GM19328 (cell line): ENCODE results near the gene PPP1R1B.
A peak's percentile ranks its signal among the peaks of the same experiment; 100 is the strongest.

ENCODE experiments used
- ATAC-seq: cut with Tn5 transposase; IDR thresholded peaks from one replicate; pipeline ENCODE4 v1.9.1; 2021; ENCODE audit warnings: mild to moderate bottlenecking, moderate library complexity; ENCODE audit not compliant: unreplicated experiment

PPP1R1B gene

GRCh38 chr17:39631403-39631802 is 4.7 kb downstream of the PPP1R1B start:
- no peak for ATAC-seq

DNA sequence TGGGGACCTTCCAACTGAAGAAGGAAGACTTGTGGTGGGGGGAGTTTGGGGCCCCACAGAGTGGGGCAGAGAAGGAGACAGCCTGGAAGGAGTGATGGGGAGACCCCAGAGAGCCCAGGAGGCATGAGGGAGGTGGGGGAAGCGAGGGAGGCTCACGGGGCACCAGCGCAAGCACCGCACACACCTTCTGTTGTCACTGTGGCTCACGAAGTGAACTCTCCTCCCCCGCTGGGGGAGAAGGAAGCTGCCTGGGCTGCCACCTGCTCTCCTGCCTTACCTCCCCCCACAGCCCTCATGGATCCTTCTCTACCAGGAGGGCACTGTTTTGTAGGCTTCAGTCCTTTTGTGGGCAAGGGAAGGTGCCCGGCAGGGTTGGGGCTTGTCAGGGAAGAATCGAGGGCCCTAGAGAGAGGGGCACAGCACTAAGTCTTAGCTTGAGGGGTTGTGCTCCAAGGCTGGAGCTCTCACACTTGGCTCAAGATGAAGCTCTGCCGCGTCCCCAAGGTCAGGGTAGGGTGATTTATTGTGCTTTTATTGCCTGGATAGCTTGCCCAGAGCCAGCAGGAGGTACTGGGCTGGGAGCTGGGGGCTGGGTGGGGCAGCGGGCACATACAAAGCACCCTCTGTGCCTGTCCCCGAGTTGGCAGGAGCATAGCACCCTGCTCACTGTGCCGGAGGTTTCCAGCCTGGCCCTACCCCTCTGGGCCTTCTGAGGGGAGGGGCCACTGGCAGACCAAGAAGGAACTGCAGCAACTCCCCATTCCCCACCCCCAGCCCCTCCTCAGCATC is 5.6 kb downstream of the PPP1R1B start:
- no peak for ATAC-seq

DNA sequence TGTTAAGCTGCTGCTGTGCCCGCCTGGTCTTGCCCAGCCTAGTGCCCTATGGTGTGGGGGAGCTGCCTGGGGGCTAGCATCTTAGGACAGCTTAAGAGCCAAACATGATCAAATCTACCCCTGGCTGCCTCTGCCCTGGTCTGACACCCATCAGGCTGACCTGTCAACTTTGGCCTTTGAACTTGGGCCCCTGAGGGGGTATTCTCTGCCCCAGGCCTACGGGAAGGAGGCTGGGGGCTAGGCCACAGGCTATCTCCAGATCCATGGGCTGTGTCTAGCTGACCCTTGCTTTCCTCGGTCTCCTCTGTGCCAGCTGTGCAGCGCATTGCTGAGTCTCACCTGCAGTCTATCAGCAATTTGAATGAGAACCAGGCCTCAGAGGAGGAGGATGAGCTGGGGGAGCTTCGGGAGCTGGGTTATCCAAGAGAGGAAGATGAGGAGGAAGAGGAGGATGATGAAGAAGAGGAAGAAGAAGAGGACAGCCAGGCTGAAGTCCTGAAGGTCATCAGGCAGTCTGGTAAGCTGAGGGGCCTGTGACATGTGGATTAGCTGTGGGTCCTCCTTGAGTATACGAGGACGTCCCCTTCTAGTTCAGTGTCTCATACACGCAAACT is 6.9 kb downstream of the PPP1R1B start:
- no peak for ATAC-seq

- ATAC-seq: no peak
Measured at GRCh38 chr17:39634384-39634871, 7.7 kb downstream of the PPP1R1B start.

DNA sequence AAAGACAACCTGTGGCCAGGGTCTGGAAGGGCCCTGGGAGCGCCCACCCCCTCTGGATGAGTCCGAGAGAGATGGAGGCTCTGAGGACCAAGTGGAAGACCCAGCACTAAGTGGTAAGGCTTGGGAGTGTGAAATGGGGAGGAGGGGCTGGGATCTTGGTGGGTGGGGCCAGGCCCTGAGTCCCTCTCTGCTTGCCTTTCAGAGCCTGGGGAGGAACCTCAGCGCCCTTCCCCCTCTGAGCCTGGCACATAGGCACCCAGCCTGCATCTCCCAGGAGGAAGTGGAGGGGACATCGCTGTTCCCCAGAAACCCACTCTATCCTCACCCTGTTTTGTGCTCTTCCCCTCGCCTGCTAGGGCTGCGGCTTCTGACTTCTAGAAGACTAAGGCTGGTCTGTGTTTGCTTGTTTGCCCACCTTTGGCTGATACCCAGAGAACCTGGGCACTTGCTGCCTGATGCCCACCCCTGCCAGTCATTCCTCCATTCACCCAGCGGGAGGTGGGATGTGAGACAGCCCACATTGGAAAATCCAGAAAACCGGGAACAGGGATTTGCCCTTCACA is 8.9 kb downstream of the PPP1R1B start:
- ATAC-seq: no peak

DNA sequence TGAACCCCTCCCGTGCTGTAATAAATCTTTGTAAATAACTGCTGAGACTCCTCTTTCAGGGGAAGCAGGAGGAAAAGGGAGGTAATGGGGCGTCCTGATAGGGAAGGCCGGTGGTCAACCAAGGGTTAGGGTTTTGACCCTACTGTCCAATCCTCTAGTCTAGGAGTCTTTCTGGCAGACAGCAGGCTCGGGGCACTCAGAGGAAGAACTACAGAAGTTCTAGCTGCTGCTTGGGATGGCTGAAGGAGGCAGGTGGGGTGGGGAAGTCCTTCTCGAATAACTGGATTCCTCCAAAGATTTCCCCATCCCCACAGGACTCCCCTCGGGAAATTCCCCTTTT is 9.8 kb downstream of the PPP1R1B start:
- ATAC-seq: peak; percentile 9

DNA sequence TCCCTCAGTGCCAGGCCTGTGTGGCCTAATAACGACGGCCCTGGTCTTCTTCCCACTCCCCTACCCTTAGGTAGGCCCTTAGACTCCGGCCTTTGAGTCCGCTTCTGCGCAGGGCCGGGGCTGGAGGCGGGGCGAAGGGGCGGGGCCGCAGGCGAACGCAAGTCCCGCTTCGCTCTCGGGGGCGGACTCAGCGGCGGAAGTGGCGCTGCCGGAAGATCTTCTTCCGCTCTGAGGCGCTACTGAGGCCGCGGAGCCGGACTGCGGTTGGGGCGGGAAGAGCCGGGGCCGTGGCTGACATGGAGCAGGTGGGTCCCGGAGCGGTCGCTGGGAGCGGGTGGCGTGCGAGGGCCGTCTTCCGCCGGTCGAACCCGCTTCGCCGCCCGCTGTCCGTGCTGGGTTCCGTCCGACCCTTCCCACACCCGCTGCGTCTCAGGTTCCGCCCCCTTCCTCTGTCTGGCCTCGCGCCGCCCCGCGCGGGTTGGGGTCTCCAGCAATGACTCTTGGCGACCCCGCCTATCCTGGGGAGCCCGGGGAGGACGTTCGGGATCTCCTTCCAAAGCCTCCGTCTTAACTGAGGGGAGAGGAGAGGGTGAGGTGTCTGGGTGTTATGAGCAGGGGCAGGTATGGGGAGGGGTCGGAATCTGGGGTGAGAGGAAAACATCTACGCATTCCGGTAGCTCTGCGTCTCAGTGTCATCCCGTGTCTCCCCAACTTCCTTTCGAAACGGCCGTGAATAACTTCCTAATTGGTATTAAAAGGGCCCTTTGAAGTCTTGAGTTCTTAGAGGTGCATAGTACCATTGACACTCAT is 10.4 kb downstream of the PPP1R1B start, which contains the start of gene STARD3:
Gene STARD3 (plus strand): TSS at position 218 of the 810 bp plus-strand sequence. CDS start 16,388 bp downstream, outside the sequence.
- peak; percentile 67 for ATAC-seq

GRCh38 chr17:39638317-39638716 is 11.6 kb downstream of the PPP1R1B start:
- no peak for ATAC-seq

GRCh38 chr17:39639043-39639442 is 12.3 kb downstream of the PPP1R1B start:
- ATAC-seq: no peak

- no peak for ATAC-seq
Measured at GRCh38 chr17:39639566-39640458, 13.1 kb downstream of the PPP1R1B start.

DNA sequence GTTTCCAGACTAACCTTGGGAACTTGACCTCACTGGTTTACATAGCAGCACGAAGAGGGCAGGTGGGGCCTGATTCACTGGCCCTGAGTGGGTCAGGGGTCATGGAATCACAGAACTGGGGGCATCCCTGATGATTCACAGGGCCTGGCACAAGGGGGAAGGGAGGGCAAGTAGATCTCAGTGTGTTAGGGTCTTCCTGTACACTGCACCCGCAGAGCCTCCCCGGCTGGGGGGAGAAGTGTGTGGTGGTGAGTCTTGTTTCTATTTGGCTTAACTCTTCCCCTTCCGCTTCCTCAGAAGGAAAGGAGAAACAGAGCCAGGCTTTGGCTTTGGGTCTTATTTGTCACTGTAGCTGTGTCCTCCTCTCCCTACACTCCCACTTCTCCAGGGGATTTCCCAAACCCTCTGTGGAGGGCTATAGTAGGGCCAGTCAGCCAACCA is 13.9 kb downstream of the PPP1R1B start:
- ATAC-seq: no peak

GRCh38 chr17:39641097-39641496 is 14.3 kb downstream of the PPP1R1B start:
- no peak for ATAC-seq

GRCh38 chr17:39641883-39642282 is 15.1 kb downstream of the PPP1R1B start:
- no peak for ATAC-seq

- no peak for ATAC-seq
Measured at GRCh38 chr17:39642291-39643074, 15.7 kb downstream of the PPP1R1B start.

GRCh38 chr17:39643271-39643670 is 16.5 kb downstream of the PPP1R1B start:
- no peak for ATAC-seq

- no peak for ATAC-seq
Measured at GRCh38 chr17:39647256-39647655, 20.5 kb downstream of the PPP1R1B start.

DNA sequence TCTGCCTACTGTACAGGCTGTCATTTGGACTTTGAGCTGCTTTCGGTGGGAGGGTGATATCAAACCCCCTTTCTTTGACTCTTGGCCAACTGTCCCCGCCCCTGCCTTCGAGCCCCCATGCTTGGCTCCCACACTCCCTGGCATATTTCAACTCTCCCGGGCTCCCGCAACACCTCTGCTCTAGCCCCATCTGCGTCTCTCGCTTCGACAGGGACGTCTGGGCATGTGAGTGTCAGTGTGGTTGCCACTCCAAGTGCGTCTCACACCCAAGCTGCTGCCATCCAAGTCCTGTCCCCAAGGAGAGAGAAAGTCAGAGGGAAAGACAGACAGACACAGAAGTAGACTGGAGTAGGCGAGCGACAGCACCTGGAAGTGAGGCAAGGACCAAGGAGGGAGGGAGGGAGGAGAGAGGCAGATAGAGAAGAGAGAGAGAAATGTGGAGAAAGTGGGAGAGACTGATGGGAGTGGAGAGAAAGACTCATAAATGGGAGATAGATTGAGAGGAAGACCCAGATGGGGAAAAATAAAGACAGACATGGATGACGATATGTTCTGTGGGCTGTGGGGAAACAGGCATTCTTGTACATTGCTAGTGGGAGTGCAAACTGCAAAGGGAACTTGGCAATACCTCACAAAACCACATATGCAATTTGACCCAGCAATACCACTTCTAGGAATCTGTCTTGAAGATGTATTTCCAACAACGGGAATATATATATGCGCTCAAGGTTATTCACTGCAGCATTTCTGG is 22.0 kb downstream of the PPP1R1B start:
- ATAC-seq: no peak

DNA sequence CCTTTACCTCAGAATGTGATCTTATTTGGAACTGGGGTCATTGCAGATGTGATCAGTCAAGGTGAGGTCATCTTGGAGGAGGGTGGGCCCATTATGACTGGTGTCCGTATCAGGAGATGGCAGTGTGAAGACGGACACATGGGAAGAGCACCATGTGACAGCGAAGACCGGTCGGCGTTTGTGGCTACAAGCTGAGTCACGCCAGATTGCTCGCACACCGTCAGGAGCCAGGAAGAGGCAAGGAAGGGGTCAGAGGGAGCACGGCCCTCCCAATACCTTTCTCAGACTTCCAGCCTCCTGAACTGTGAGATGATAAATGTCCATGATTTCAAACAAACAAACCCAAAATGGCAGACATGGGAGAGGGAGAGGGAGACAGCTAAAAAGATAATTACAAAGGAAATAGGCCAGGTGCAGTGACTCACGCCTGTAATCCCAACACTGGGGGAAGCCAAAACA is 23.4 kb downstream of the PPP1R1B start:
- ATAC-seq: no peak
